CD4-positive, alpha-beta T cell treated with Interleukin-1 beta for 1 hour (primary cell): Measurements from ENCODE around the gene CYP1B1.
"Not testable (repeated sequence)": the region's sequence is repeated elsewhere in the genome, so short reads cannot be mapped to it uniquely, and the experiment has no call there.

Experiments used
- DNase-seq, 2 donors: peaks; one replicate each; pipeline ENCODE4 v3.0.0-alpha.2; 2020 to 2022

CYP1B1 gene

GRCh38 chr2:38075507-38076151 is at the start of gene CYP1B1:
TSS of gene CYP1B1 (minus strand) at chr2:38076151. CDS start at chr2:38075388, 763 bp downstream.
- no peak for DNase-seq

GRCh38 chr2:38125007-38125406 is 49.1 kb upstream of the CYP1B1 start:
- DNase-seq = no peak

DNA sequence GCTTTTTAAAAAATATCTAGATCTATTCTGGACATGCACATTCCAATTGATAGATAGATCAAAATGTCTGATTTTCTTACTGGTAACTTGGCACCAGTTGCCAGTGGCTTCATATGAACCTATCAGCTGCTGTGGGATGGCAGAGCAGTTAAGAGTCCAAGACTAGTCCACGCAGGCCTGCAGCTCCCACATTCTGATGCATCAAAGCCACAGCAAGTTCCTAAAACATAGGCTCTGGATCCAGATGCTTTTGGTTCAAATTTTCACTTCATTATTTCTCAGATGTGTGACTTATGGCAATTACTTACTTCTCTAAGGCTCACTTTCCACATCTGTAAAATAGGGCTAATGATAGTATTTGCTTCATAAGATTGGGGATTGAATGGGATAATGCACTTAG is 48.0 kb upstream of the CYP1B1 start:
- no peak for DNase-seq

GRCh38 chr2:38122344-38122743 is 46.4 kb upstream of the CYP1B1 start:
- no peak for DNase-seq

GRCh38 chr2:38121481-38121880 is 45.5 kb upstream of the CYP1B1 start:
- DNase-seq = no peak

- no peak for DNase-seq
Measured at GRCh38 chr2:38120829-38121228, 44.9 kb upstream of the CYP1B1 start.

GRCh38 chr2:38120264-38120592 is 44.3 kb upstream of the CYP1B1 start:
- DNase-seq = no peak

DNA sequence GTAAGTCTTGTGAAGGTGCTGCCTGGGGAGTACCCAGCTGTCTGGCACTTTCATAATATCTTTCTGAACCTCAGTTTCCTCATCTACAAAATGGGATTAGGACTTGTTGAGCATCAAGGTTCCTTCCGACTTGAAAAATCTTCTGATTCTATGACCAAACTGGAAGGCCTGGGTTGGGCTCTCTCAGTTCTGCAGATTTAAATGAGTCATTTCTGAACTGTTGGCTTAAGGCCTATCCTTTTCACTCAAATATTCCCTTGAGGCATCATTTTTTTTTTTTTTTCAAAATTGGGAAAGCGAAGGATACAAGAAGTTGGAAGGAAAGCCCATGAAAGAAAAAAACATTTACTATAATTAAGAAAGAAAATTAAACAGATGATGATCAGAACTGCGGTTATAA is 40.8 kb upstream of the CYP1B1 start:
- DNase-seq = no peak

- peak; percentile 46 to 52 for DNase-seq
Measured at GRCh38 chr2:38115216-38116032, 39.5 kb upstream of the CYP1B1 start.

GRCh38 chr2:38113981-38114708 is 38.2 kb upstream of the CYP1B1 start:
- DNase-seq = peak in 1 of 2 donors; percentile 16

DNA sequence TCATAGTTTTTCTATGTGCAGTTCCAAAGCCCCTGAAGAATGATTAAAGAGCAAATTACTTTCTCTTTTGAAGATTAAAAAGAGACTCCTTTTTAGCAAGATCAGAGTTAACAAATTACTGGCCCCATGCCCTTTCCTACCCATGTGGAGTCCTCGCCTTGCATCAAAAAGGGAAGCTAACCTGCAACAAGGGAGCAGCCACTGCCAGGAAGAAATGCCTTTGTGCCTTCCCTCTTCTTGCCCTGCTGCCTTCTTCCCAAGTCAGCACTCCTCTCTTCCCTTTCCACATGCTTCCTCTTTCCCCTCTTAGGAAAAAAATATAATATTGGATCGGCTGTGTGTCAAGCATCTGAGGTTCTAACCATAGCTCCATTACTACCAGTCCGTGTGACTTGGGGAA is 37.1 kb upstream of the CYP1B1 start:
- no peak for DNase-seq

DNA sequence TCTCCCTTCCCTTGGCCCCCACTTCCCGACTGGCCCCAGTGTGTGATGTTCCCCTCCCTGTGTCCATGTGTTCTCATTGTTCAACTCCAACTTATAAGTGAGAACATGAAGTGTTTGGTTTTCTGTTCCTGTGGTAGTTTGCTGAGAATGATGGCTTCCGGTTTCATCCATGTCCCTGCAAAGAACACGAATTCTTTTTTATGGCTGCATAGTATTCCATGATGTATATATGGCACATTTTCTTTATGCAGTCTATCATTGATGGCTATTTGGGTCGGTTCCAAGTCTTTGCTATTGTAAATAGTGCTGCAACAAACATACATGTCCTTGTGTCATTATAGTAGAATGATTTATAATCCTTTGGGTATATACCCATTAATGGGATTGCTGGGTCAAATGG is 35.4 kb upstream of the CYP1B1 start:
- DNase-seq = not testable (repeated sequence)

GRCh38 chr2:38109732-38110181 is 33.8 kb upstream of the CYP1B1 start:
- DNase-seq = no peak

- no peak for DNase-seq
Measured at GRCh38 chr2:38108907-38109731, 33.2 kb upstream of the CYP1B1 start.

GRCh38 chr2:38107738-38108410 is 31.9 kb upstream of the CYP1B1 start:
- no peak for DNase-seq

- DNase-seq = no peak
Measured at GRCh38 chr2:38106405-38107094, 30.6 kb upstream of the CYP1B1 start.

GRCh38 chr2:38105922-38106321 is 30.0 kb upstream of the CYP1B1 start:
- DNase-seq = no peak

GRCh38 chr2:38104598-38104997 is 28.6 kb upstream of the CYP1B1 start:
- no peak for DNase-seq

- no peak for DNase-seq
Measured at GRCh38 chr2:38100328-38100727, 24.4 kb upstream of the CYP1B1 start.

DNA sequence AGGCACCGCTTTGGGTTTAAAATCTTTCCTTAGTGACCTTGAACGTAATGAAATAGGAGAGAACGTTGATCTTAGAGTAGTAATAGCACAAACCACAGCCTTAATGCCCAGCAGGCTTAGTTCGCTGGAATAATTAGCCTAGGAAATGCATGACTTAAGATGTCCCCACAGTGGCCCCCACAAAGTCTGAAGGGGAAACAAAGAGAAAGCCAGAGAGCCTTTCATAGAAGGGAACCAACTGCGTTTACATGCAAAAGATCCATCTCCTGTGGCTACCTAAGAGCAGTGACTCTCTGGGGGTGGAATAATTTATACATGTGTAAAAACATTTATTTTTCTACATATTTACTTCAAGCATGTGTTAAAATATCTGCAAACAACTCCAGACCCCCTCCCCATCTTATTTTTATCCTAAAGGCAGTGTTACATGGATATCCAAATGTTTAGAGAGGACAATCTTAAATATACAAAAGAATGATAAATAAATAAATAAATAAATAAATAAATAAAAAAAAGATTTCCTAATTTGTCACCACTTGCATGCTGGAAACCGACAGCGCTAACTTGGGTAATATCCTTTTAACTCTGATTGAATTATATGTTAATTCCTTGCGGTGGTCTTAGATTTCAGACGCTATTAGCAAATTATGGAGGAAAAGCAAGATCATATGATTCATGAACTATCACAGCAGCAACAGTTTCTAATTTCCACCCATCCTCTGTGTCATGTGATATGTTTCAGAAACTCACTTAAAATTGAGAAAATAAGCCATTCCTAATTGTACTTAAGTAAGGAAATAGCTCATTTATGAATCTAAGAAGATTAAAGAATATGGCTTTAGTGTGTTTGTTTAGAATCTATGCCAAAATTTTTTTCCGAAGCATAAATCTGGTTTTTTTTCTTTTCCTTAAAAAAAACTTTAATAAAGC is 23.4 kb upstream of the CYP1B1 start:
- no peak for DNase-seq
